Osteocyte (in vitro differentiated cells): ENCODE measurements around the gene ROBO4. TPM values are rescaled to one million over a fixed set of nuclear protein-coding genes. Genes with fewer than 3 reads are reported as not detected.

Experiments
- DNase-seq: peaks from one replicate; pipeline ENCODE4 v3.0.0; 2021; ENCODE audit warnings: mixed read lengths; ENCODE audit not compliant: unreplicated experiment; ENCODE audit errors: extremely low spot score
- H3K27ac Mint-ChIP-seq: one replicate; pipeline ENCODE4 v1.8.0; 2021; ENCODE audit warnings: mild to moderate bottlenecking, mixed read lengths; ENCODE audit not compliant: unreplicated experiment
- H3K27me3 Mint-ChIP-seq: one replicate; pipeline ENCODE4 v1.8.0; 2021; ENCODE audit warnings: mixed read lengths; ENCODE audit not compliant: unreplicated experiment
- H3K36me3 Mint-ChIP-seq: one replicate; pipeline ENCODE4 v1.8.0; 2021; ENCODE audit warnings: mixed read lengths; ENCODE audit not compliant: unreplicated experiment
- H3K4me1 Mint-ChIP-seq: one replicate; pipeline ENCODE4 v1.8.0; 2021; ENCODE audit warnings: mixed read lengths; ENCODE audit not compliant: unreplicated experiment
- H3K4me3 Mint-ChIP-seq: one replicate; pipeline ENCODE4 v1.8.0; 2021; ENCODE audit warnings: mild to moderate bottlenecking, moderate library complexity, mixed read lengths; ENCODE audit not compliant: unreplicated experiment
- H3K9me3 Mint-ChIP-seq: one replicate; pipeline ENCODE4 v1.8.0; 2021; ENCODE audit warnings: mixed read lengths; ENCODE audit not compliant: unreplicated experiment
- total RNA-seq: library from RNA; stranded (reverse); gene quantifications from 2 replicates; pipeline ENCODE4 v1.2.1, GENCODE V29; 2021
- TF ChIP-seq, protein P1 (sequence below): fragments of 200-600 bp; sonication (generic); IDR thresholded peaks from 2 replicates; pipeline ENCODE4 v1.5.0; 2021; ENCODE audit warnings: antibody characterized with exemption, mild to moderate bottlenecking, moderate library complexity

The ROBO4 gene
- total RNA-seq, 1 donor from 2014 or later = 0.56 TPM

GRCh38 chr11:124861670-124862069 lies 36.0 kb downstream of the ROBO4 start:
- no peak overlapping the region for H3K4me3 Mint-ChIP-seq
- H3K27me3 Mint-ChIP-seq = peaks cover 68% of the 10 kb centered on the region
- DNase-seq = no peak
- no peaks in the 10 kb centered on the region for H3K36me3 Mint-ChIP-seq
- TF ChIP-seq, protein P1, sequence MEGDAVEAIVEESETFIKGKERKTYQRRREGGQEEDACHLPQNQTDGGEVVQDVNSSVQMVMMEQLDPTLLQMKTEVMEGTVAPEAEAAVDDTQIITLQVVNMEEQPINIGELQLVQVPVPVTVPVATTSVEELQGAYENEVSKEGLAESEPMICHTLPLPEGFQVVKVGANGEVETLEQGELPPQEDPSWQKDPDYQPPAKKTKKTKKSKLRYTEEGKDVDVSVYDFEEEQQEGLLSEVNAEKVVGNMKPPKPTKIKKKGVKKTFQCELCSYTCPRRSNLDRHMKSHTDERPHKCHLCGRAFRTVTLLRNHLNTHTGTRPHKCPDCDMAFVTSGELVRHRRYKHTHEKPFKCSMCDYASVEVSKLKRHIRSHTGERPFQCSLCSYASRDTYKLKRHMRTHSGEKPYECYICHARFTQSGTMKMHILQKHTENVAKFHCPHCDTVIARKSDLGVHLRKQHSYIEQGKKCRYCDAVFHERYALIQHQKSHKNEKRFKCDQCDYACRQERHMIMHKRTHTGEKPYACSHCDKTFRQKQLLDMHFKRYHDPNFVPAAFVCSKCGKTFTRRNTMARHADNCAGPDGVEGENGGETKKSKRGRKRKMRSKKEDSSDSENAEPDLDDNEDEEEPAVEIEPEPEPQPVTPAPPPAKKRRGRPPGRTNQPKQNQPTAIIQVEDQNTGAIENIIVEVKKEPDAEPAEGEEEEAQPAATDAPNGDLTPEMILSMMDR = no peak
- H3K27ac Mint-ChIP-seq = no peak overlapping the region
- H3K4me1 Mint-ChIP-seq = peaks cover 20% of the 10 kb centered on the region
- H3K9me3 Mint-ChIP-seq = no peaks in the 10 kb centered on the region

DNA sequence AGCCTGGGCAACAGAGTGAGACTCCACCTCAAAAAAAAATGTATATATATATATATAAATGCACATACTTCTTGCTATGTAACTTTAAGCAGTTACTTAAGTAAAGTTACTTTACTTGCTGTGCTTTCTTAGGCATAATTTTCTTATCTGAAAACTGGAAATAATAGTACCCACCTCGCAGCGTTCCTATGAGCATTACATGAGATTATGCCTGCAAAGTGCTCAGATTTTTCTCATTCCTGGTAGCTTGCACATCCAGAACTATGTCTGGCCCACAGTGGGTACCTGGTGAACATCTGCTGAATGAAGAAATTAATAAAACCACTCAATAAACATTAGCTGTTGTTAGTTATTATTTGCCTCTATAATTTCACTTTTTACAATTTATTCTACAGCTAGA lies 38.5 kb downstream of the ROBO4 start:
- H3K9me3 Mint-ChIP-seq = no peaks in the 10 kb centered on the region
- H3K4me3 Mint-ChIP-seq = no peak overlapping the region
- H3K36me3 Mint-ChIP-seq = no peaks in the 10 kb centered on the region
- TF ChIP-seq, protein P1 = no peak
- H3K4me1 Mint-ChIP-seq = peaks cover 10% of the 10 kb centered on the region
- DNase-seq = no peak
- H3K27me3 Mint-ChIP-seq = peaks cover 46% of the 10 kb centered on the region
- H3K27ac Mint-ChIP-seq = no peak overlapping the region

DNA sequence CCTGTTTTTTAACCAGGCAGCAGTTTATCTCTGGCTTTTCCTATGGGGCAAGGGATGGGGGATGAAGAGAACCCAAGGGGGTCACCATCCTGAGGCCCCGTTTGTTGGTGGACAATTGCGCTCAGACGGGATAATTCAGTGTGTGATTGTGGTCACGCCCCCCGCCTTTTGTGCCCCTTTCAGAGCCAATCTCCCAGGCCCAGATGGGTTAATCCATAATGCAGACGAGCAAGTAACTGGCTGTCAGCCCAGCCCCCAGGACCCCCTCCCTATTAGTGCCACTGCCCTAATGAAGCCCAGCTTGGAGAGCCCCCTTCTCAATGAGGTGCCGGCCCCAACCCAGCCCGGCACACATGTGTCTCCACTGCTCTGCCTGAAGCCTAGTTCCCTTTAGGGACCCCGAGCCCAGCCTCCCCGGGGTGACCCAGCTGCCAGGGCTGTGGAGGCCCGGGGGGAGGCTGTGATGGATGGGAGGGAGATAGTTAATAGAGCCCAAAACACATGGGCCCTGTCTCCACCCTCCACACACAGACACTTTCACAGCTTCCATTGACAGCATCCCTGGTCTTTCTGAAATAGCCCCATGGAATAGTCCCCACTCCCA lies 51.5 kb downstream of the ROBO4 start:
- H3K9me3 Mint-ChIP-seq = no peaks in the 10 kb centered on the region
- H3K4me3 Mint-ChIP-seq = no peak overlapping the region

GRCh38 chr11:124844664-124845079 lies 53.0 kb downstream of the ROBO4 start:
- Mint-ChIP-seq H3K27me3 (peaks cover 100% of the 10 kb centered on the region), H3K9me3 (no peaks in the 10 kb centered on the region), H3K4me1 (peaks cover 8% of the 10 kb centered on the region), H3K27ac (no peak overlapping the region), H3K36me3 (no peaks in the 10 kb centered on the region), H3K4me3 (no peak overlapping the region)
- TF ChIP-seq, protein P1 = no peak
- DNase-seq = no peak

More for the DNA sequence above, 51.5 kb downstream of the ROBO4 start:
- DNase-seq = no peak
- Mint-ChIP-seq H3K36me3 (no peaks in the 10 kb centered on the region), H3K27ac (no peak overlapping the region), H3K27me3 (peaks cover 99% of the 10 kb centered on the region), H3K4me1 (peaks cover 5% of the 10 kb centered on the region)
- TF ChIP-seq, protein P1 = no peak

GRCh38 chr11:124843616-124843910 lies 54.1 kb downstream of the ROBO4 start:
- H3K27ac Mint-ChIP-seq = no peak overlapping the region
- no peaks in the 10 kb centered on the region for H3K36me3 Mint-ChIP-seq
- TF ChIP-seq, protein P1 = no peak
- peaks cover 95% of the 10 kb centered on the region for H3K27me3 Mint-ChIP-seq
- DNase-seq = no peak
- peaks cover 10% of the 10 kb centered on the region for H3K4me1 Mint-ChIP-seq
- H3K4me3 Mint-ChIP-seq = no peak overlapping the region
- H3K9me3 Mint-ChIP-seq = no peaks in the 10 kb centered on the region
